Measurements from ENCODE around the gene MDM2. TPM values are rescaled to one million over a fixed set of nuclear protein-coding genes. Genes with fewer than 3 reads are reported as not detected.

The MDM2 gene
- total RNA-seq, 1 experiment from 2014 or later = 159 TPM

DNA sequence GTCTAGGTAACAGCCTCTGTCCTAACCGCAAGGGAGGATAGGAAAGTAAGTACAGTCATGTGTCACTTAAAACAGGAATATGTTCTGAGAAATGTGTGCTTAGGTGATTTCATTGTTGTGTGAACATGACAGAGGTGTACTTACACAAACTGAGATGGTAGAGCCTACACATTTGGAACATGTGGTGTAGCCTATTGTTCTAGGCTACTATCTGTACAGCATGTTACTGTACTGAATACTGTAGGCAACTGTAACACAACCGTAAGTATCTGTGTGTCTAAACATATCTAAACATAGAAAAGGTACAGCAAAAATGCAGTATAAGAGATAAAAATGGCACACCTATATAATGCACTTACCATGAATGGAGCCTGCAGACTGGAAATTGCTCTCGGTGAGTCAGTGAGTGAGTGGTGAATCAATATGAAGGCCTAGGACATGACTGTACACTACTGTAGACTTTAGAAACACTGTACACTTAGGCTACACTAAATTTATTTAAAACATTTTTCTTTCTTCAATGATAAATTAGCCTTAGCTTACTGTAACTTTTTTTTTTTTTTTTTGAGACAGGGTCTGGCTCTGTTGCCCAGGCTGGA lies 13.2 kb upstream of the MDM2 start:
- no peak overlapping the region for H3K4ac ChIP-seq (ENCODE audit: low read depth, low read length)
- H3K36me3 Mint-ChIP-seq (ENCODE audit: insufficient read depth in 1 of 3, low read depth in 3 of 3) = no peaks in the 10 kb centered on the region
- WGBS (ENCODE audit: extremely low coverage, insufficient read length, low lambda C conversion rate) = no CpG with 5 or more reads among the region's 3 CpGs
- H3K27me3 ChIP-seq (ENCODE audit: insufficient read depth, low read length) = no peaks in the 10 kb centered on the region
- H2BK15ac ChIP-seq (ENCODE audit: low read depth, low read length) = no peak overlapping the region
- no peaks in the 10 kb centered on the region for H3K23me2 ChIP-seq (ENCODE audit: insufficient read length, low read depth, low read length, poor library complexity, severe bottlenecking)
- H3K27ac Mint-ChIP-seq = no peak overlapping the region
- H3K9ac ChIP-seq (ENCODE audit: extremely low read depth, insufficient read length, low read length) = no peak overlapping the region
- no peak overlapping the region for H3K27ac ChIP-seq (ENCODE audit: insufficient read length, low read depth, low read length)
- H3K23ac ChIP-seq (ENCODE audit: insufficient read length, low read depth, low read length) = no peak overlapping the region
- H3K4me3 Mint-ChIP-seq = no peak overlapping the region
- H3K9me3 Mint-ChIP-seq = no peaks in the 10 kb centered on the region
- no peak overlapping the region for H2AK5ac ChIP-seq (ENCODE audit: insufficient read length, low read length)
- H2BK12ac ChIP-seq (ENCODE audit: insufficient read length, low read depth, low read length) = no peak overlapping the region
- H2AFZ ChIP-seq (ENCODE audit: low read length) = no peak overlapping the region
- no peak overlapping the region for H3K14ac ChIP-seq (ENCODE audit: insufficient read depth, low read length)
- H3K9me3 ChIP-seq (ENCODE audit: control insufficient read depth, low read depth, low read length) = no peaks in the 10 kb centered on the region
- H3K79me2 ChIP-seq (ENCODE audit: insufficient read depth, low read length) = no peaks in the 10 kb centered on the region
- TF ChIP-seq, protein P1, sequence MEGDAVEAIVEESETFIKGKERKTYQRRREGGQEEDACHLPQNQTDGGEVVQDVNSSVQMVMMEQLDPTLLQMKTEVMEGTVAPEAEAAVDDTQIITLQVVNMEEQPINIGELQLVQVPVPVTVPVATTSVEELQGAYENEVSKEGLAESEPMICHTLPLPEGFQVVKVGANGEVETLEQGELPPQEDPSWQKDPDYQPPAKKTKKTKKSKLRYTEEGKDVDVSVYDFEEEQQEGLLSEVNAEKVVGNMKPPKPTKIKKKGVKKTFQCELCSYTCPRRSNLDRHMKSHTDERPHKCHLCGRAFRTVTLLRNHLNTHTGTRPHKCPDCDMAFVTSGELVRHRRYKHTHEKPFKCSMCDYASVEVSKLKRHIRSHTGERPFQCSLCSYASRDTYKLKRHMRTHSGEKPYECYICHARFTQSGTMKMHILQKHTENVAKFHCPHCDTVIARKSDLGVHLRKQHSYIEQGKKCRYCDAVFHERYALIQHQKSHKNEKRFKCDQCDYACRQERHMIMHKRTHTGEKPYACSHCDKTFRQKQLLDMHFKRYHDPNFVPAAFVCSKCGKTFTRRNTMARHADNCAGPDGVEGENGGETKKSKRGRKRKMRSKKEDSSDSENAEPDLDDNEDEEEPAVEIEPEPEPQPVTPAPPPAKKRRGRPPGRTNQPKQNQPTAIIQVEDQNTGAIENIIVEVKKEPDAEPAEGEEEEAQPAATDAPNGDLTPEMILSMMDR (conservative IDR thresholded peaks at IDR 0.05) = no peak
- H4K8ac ChIP-seq (replicated peaks; ENCODE audit: insufficient read length, low read depth, low read length) = no peak overlapping the region
- no peak overlapping the region for H2BK20ac ChIP-seq (ENCODE audit: low read depth, low read length, poor library complexity, severe bottlenecking)
- H3K4me1 Mint-ChIP-seq = peaks cover 0 to 5% of the 10 kb centered on the region in 2 experiments; a peak in 3 of 4 replicates
- no peak overlapping the region for H2BK120ac ChIP-seq (ENCODE audit: low read depth, low read length, poor library complexity, severe bottlenecking)
- H3K4me2 ChIP-seq (ENCODE audit: insufficient read depth, insufficient read length, low read length) = no peak overlapping the region
- no peaks in the 10 kb centered on the region; the same call in 1 of the 2 replicates for H3K27me3 Mint-ChIP-seq (ENCODE audit: low read depth)
- no peak overlapping the region for H4K5ac ChIP-seq (ENCODE audit: insufficient read length, low read depth, low read length)
- no peak overlapping the region for H3K56ac ChIP-seq (ENCODE audit: insufficient read length, low read depth, low read length)
- H3T11ph ChIP-seq (ENCODE audit: low read length) = no peak overlapping the region
- H2BK5ac ChIP-seq (ENCODE audit: insufficient read length, low read length) = no peak overlapping the region
- no peaks in the 10 kb centered on the region for H3K4me1 ChIP-seq (ENCODE audit: insufficient read depth, low read length)
- H4K91ac ChIP-seq (ENCODE audit: insufficient read length, low read depth, low read length) = no peak overlapping the region
- H4K20me1 ChIP-seq (ENCODE audit: control insufficient read depth, insufficient read depth, insufficient read length) = no peaks in the 10 kb centered on the region
- H3K18ac ChIP-seq (ENCODE audit: insufficient read length, low read depth, low read length) = no peak overlapping the region
- H3K79me1 ChIP-seq (ENCODE audit: insufficient read depth, low read depth, low read length, poor library complexity, severe bottlenecking) = no peaks in the 10 kb centered on the region
- no peak for DNase-seq
